Activated CD4-positive, alpha-beta T cell treated with anti-CD3 and anti-CD28 coated beads, Interleukin-2, Interleukin-4, amounts not matched to agents 100 ng/mL and 50 ng/mL, durations not matched to agents 16 hours and 8 hours (primary cell): ENCODE results near the gene AP3B2.

ENCODE experiments used
- DNase-seq: peaks from one replicate; pipeline ENCODE4 v3.0.0-alpha.2; 2020; ENCODE audit warnings: low spot score

Gene AP3B2

DNA sequence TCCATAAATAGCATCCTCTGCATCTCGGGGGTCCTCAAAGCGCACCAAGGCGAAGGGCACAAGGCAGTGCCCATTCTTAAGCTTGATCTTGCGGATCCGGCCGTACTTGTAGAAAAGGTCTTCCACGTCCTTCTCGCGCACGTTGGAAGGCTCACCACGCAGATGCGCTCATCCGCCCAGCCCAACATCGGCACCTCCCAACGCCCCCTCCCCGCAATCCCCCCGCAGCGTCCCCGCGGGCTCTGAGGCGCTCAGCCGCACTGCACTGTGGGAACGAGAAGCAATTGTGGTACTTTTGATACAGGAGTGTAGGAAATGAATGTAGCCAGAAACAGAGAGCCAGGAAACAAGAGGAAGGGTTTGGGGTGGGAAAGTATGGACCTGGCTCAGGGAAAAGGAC lies 17.5 kb downstream of the AP3B2 start:
- no peak for DNase-seq

DNA sequence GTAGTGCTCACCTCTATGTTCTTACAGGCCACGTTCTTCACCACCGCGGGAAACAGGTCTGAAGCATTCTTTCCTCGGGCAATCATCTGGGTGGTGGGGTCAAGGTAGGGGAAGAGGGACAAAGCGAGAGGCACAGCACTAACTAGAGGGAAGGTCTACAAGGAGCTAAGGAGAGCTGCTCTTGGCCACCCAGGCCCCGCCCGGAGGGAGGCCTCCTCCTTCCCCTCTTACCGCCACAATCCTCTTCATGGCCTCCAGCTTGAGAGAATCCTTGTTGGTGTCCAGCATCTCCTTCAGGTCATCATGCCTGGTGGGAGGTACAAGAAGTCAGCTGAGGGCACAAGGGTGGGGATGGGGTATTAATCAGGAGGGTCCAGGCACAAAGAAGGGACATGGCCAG lies 20.5 kb downstream of the AP3B2 start:
- no peak for DNase-seq

DNA sequence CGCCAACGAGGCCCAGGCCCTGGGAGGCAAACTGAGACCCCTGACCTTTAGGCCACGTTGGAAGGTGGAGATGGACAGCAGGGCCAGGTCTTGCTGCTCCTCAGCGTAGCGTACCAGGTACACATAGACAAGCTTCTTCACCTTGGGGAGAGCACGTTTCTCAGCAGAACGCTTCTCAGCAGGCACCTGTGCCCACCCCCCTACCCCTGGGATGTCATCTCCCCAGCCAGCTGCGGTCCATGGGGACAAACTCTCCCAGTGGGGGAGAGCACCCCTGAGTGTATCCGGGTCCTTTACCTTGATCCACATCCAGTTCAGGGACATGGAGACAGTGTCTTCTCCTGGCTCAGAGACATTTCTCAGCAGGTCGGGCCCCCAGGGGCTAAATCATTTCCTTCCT lies 21.0 kb downstream of the AP3B2 start:
- no peak for DNase-seq

DNA sequence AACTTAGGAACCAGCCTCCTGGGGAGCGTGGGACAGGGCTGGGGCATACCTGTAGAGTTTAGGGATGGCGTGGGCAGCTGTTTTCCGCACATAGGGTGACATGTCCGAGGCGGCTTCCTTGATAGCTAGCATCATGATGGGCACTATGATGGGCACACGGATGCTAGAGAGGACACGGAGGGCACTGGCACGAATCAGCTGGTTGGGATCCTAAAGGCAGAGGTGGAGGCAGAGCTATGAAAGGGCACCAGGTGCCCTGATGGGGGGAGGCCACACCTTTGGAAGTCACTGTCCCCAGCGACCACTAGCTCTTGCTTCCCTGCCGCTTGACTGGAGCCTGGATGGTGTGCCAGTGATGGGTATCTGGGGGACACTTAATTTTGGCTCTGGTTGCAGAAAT lies 28.3 kb downstream of the AP3B2 start:
- DNase-seq: no peak

DNA sequence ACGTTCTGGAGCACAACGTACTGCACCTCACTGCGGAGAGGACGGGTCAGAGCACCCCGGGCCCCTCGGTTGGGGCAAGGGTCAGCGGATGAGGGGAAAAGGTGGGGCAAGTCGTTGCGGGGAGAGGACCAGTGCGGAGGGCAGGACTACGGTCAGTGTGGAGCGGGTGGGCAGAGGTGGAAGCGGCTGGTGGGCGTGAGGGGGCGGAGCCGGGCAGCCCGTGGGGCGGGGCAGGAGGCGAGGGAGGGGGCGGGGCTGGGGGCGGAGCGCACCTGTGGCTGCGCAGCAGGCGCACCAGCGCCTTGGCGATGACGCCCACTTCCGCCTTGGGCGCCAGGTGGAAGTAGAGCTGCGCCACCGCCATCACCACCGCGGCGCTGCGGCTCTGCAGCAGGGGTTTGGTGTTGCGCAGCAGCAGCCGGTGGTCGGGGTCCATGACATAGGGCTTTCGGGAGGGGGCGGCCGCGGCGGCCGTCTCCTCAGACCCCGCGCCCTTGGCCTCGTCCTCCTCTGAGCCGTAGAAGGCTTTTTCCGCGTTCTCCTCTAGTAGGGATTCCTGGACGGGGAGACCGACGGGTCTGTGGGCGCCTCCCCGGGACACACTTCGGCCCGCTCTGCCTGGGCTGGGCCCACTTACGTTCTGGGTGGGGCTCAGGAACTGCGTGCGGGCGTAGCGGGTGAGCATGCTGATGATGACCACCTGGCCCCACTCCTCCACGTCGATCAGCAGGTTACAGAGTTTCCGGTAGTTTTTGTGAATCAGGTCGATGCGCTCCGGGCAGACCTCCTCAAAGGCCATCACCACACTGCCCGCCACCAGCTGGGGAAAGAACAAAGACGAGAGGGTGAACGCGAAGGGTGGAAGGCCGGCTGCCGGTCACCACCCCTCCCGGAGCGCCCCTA lies 29.2 kb downstream of the AP3B2 start:
- DNase-seq: peak; percentile 60

DNA sequence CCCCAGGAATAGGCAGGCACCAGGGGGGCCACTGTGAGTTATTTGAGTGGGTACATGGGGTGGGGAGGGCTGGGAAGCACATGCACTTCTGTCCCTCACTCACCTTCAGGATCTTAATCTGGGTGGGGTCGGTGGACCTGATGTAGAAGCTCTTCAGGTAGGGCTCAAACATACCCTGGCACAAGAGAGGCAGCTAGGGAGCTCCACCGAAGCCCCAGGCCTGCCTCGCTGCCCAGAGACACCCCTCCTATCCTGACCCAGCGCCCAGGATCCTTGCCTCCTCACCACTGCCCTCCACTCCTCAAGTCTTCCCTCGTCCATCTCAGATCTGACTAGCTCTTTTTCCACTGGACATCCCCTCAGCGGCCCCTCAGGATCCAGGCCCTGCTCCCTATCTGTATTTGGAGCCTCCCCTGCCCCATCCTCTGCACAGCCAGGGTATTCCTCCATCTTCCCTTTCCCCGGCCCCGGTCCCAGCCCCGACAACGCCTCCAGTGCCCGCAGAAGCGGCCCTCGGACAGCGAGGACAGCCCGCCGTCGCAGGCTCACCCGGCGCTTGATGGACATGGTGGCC lies 30.0 kb downstream of the AP3B2 start:
- no peak for DNase-seq

DNA sequence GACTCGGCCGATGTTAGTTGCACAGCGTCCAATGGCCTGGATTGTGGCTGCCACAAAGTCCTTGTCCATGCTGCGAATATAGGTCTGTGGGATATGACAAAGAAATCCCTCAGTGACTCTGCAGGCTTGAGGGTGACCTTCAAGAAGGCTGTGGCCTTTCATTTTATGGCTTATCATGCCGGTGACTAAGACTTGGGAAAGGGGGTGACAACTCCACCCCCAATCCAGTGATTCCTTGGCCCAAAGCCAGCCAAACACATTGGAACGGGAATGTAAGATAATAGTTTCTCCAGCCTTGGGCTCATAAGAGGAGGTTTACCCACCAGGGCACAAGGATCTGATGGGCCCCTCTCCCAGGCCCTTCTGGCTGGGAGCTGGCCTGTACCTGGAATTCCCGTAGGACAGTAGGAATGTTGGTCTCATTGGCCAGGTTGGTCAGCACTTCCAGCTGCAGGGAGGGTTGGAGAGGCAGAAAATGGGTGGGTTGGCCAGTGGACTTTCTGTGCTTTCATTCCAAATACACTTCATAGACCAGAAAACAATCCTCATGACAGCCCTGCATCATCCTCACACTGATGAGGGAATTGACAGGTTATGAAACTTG lies 31.9 kb downstream of the AP3B2 start:
- no peak for DNase-seq

DNA sequence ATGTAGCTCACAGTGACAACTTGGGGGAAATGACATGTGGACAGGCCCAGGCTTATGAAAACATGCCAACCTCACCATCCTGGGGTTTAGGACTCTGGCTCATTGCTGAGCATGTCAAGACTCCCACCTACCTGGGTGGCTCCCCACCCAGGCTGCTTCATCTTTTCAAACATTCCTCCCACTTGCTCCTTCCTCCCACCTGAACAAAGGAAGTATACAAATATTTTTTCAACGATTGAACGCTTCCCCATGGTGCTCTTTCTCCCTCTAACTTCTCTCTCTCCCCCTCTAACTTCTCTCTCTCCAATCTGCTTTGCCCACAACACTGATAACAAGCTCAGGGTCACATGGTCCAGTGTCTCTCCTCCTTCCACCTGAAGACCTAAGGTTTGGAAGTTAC lies 34.8 kb downstream of the AP3B2 start:
- DNase-seq: no peak

DNA sequence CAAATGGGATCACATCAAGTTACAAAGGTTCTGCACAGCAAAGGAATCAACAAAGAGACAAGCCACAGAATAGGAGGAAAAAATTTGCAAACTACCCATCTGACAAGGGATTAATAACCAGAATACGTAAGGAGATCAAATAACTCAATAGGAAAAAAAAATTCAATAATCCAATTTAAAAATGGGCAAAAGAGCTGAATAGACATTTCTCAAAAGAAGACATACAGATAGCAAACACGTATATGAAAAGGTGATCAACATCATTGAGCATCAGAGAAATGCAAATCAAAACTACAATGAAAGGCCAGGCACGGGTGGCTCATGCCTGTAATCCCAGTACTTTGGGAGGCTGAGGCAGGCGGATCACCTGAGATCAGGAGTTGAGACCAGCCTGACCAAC lies 39.0 kb downstream of the AP3B2 start:
- no peak for DNase-seq

DNA sequence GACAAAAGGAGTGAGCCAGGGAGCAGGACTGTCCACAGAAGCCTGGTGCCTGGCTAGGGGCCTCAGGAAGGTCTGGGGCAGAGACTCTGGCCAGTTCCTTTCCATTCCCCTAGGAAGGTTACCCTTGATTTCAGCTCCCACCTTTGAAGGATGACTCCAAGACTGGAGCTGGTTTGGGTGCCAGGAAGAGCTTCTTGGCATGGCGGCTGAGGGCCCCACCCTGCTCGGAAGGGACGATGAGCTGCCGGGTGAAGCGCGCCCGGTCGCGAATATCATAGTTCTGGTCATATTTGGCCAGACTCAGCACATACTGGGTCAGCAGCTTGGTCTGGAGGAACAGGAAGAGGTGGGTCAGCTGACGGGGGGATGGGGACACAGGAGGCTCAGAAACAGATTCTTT lies 43.1 kb downstream of the AP3B2 start:
- no peak for DNase-seq

DNA sequence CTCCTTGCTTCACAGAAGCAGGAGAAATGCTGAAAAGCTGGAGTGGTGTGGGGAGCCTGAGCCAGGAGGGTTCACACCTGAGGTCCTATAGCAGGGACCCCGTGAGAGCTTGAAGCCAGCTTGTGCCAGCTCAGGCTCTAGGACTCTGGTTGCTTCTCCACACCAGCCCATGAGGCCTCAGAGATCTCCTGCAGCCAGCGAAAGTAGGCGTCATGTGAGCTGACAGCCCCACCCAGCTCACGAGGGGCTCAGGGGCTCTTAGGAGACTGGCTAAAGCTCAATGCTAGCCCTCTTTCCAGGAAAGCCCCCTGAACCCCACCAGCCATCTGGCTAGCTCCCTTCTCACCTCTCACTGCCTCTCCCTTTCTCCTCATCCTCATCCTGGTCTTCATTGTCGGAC lies 45.7 kb downstream of the AP3B2 start:
- DNase-seq: no peak

DNA sequence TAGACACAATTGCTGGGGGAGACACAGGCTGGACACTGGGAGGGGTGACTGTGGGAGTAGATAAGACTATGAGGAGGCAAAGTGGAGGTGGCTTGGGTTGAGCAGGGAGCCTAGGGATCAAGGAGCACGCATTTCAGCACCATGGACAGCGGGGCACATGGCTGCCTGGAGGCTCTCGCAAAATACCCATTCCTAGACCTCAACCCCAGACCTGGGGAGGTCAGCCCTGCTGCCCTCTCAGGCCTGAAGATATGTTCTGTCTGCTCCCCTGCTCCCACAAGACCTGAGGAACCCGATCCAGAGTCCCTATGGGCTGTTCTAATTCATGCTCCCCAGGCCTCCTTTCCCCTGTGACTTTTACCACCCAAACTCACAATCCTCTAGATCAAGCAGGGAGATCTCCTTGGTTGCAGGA lies 46.5 kb downstream of the AP3B2 start:
- peak; percentile 25 for DNase-seq

DNA sequence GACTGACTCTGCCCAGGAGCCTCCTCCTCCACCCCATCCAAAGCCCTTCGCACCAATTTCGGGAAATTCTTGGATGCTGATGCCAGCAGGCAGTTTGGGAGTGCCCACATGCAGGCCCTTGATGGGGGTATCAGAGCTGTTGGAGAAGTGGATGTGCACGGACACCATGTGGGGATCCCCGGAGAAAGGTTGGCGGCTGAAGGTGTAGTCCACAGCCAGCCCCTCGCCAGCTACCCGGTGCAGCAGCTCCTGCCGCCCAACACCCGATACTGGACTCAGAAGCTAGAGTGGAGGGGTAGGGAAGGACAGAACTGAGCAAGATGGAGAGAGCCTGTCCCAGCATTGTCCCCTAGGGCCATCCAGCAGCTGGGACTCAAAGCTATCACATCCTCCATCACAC lies 47.0 kb downstream of the AP3B2 start:
- no peak for DNase-seq

DNA sequence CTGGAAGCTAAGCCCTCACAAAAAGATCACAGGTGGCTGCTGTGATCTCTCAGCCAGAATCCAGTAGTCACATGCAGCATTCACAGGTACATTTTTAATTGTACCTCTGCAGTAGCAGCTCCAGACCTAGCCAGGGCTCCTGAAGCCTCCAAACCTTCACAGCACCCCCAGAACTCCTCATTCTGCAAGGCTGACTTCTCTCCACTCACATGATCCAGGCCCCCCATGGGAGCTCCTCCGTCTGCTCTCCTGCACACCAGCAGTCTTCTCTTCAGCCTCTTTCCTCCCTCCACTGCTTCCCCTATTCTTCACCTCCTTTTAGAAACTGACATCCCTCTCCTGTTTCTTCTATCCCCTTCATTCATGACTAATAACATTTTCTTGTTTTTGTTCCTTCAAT lies 49.3 kb downstream of the AP3B2 start:
- DNase-seq: no peak

DNA sequence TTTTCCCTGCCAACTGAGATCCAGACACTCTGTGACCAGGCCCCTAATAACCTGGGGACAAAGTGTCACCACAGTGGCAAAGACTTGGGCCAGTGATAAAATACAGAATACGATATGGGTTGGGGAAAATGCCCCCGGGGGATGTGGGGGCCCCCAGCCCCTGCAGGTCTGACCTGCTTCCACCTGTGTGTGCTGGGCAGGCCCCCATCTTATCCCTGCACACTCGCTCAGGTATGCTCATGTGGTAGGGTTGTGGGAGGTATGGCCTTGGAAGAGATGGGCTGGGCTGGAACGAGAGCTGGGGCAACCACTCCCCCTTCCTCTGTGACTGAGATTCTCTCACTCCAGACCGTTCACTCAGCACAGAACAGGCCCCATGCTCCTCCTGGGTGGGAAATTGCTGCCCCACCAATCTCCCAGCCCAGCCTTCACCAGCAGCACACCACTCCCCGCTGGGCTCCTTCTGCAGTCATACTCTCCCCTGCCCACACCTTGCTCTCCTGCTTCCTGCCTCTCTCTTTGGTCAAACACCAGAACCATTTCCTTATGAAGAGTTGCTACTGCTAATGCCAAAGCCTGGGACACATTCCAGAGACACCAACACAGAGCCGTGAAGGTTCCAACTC lies 52.9 kb downstream of the AP3B2 start:
- no peak for DNase-seq

DNA sequence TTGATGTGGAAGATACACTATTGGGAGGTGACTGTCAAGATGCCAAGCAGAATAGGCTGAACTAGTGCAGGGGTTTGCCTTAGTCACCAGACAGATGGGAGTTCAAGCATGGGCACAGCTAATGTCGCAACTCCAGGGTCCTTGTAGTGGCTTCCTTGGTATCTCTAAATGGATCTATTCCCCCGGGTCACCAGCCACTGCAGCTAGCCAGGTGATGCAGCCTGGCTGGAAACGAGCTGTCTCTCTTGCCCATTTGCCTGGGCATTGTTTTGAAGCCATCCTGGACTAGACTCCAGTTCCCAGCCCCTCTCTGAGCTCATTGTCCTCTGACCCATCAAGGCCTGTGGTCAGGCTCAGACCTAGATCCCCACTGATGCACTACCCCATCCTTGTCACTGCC lies 54.1 kb downstream of the AP3B2 start:
- DNase-seq: no peak

DNA sequence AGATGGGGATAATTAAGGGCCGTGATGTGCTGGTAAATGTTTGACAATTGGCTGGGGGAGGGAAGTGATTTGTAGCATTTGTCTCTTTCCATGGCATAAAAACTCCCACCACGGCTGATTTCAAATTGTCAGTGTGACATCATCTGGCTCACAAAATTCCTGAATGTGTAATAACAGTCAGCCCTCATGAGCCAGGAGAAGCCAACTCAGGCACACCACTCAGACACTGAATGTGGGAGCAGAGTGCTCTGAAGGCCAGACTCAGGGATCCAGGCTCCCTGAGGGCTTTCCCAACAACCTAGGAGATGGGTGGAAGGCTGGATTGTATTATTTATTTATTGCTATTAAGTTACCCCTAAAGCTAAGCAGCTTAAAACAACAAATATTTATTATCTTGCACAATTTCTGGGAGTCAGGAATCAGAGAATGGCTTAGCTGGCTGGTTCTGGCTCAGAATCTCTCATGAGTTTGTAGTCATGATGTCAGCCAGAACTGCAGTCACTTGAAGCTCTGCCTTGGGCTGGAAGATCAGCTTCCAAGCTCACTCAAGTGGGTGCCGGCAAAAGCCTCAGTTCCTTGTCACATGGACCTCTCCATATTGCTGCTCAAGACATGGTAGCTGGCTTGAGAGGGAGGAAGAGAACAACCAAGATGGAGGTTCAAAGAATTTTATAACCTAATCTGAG lies 56.0 kb downstream of the AP3B2 start:
- no peak for DNase-seq

DNA sequence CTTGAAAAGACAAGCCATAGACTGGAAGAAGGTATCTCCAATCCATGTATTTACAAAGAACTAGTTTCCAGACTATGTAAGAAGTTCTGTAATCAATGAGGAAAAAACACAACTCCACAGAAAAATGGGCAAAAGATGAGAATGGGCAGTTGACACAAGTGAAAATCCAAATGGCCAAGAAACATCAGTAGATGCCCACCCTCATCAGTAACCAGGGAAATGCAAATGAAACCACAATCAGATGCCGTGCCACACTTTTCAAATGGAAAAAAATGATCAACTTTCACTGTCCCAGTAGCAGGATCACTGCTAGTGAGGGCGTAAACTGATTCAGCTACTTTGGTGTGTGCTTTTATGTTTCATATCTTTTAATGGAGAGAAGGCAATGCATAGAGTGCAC lies 58.0 kb downstream of the AP3B2 start:
- no peak for DNase-seq

DNA sequence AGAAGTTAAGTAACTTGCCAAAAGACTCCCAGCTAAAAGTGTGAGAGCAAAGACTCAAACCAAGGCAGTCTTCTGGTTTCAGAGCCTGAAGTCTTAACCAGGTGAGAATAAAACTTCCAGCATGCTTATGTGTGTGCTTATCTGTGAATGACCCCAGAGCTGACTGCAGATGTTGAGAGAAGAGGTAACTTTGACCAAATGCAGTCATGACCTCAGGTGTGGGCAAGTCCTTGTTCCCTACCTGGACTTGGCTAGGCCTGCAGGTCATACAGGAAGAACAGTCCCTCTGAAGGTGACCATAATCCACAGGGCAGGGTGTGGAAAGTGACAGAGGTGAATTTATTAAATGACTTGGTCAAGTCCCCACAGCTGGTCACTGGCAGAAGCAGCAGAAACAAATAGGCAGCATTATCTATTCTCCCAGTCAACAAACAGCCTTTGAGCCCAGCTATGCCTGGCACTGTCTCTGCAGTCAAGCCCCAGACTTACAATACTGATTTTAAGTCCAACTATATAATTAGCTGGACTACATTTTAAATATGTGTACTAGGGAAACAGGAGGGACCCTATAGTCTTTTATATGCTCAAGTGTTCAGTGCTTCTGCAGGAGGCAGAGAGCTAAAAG lies 59.5 kb downstream of the AP3B2 start:
- no peak for DNase-seq

DNA sequence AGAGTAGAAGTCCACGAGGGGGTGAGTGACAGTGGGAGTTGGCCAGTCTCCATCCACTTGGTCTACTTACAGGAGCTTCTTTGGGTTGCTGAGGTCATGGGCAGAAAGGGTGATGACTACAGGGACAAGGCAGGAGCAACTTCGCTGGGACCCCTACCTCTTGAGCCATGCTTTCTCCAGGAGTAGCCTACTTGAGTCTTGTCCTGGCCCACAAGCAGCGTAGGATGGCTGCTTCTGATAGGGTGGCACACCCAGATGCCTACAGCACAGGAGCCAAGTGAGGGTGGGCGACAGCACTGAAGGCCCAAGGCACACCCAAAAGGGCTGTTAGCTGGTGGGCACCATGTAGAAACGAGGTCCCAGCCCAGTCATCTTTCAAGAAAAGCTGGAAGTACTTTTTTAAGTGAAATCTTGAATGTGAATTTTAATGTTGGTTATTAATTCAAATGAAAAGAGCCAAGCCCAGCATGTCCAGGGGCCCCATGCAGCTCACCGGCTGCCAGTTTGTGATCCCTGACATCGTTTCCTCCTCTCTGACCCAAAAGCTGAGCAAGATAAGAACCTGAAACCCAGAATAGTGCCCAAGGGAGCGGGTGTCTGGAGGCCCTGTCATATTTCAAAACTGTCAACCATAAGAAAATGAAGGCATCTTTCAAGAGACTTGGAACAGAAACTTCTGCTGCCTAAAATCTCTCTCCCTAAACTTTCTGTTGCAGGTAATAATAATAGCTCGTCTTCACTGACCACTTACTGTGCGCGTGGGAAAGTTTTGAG lies 60.3 kb downstream of the AP3B2 start:
- DNase-seq: no peak
